Aorta (tissue), 5 donors: ENCODE results near the gene ZNF697. TPM values are rescaled to one million over a fixed set of nuclear protein-coding genes. Genes with fewer than 3 reads are reported as not detected.
A peak's percentile ranks its signal among the peaks of the same experiment; 100 is the strongest.

ENCODE experiments used
- ATAC-seq: fragments of 200-7000 bp; cut with Tn5 transposase; one replicate; pipeline ENCODE4 v1.9.1; 2022; ENCODE audit warnings: moderate library complexity; ENCODE audit not compliant: low FRiP score
- DNase-seq, 2 donors: peaks; one replicate each; pipeline ENCODE4 v3.0.0-alpha.2; 2020
- H3K27ac ChIP-seq, 2 donors: one replicate each; pipeline ENCODE4 v1.5.1; 2013; ENCODE audit warnings: low read length in 2 of 2, mild to moderate bottlenecking in 2 of 2, moderate library complexity in 2 of 2, control low read depth in 1 of 2, inconsistent platforms in 1 of 2, low read depth in 1 of 2
- H3K27me3 ChIP-seq, 2 donors: one replicate each; pipeline ENCODE4 v1.6.1; 2013; ENCODE audit warnings: control low read depth in 1 of 2, low read length in 1 of 2, mild to moderate bottlenecking in 1 of 2, moderate library complexity in 1 of 2; ENCODE audit not compliant: insufficient read depth in 2 of 2, control insufficient read depth in 1 of 2
- H3K36me3 ChIP-seq, 2 donors: one replicate each; pipeline ENCODE4 v1.6.1; 2013; ENCODE audit warnings: control low read depth in 1 of 2, low read length in 1 of 2, mild to moderate bottlenecking in 1 of 2; ENCODE audit not compliant: insufficient read depth in 2 of 2, control insufficient read depth in 1 of 2
- H3K4me1 ChIP-seq, 2 donors: one replicate each; pipeline ENCODE4 v1.6.1; 2013; ENCODE audit warnings: low read length in 2 of 2, control low read depth in 1 of 2, mild to moderate bottlenecking in 1 of 2, moderate library complexity in 1 of 2; ENCODE audit not compliant: insufficient read depth in 2 of 2, control insufficient read depth in 1 of 2
- H3K4me3 ChIP-seq, 2 donors: one replicate each; pipeline ENCODE4 v1.5.1; 2013; ENCODE audit warnings: low read length in 2 of 2, control low read depth in 1 of 2, mild to moderate bottlenecking in 1 of 2
- H3K9me3 ChIP-seq: one replicate; pipeline ENCODE4 v1.6.1; 2013; ENCODE audit warnings: mild to moderate bottlenecking, low read length; ENCODE audit not compliant: control insufficient read depth
- WGBS, 2 donors: extraction: QIAGEN DNeasy Blood & Tissue Kit; methylation state at CpG; one replicate each; pipeline ENCODE4 v1.1.7; 2013; 5-methylcytosine and 5-hydroxymethylcytosine counted together
- intact Hi-C, 2 donors: fragments of 100-400 bp; cut with DNase I; formaldehyde crosslinking; loops; one replicate each; pipeline versions ENCODE4 v1.14.2 to v1.15.0; 2022
- polyA plus RNA-seq, 2 donors: library from polyadenylated mRNA; stranded (reverse); fragments of 200-250 nt; gene quantifications; one replicate each; pipeline ENCODE4 v1.2.3, GENCODE V29; 2013
- total RNA-seq, 2 donors: library from RNA; stranded (reverse); fragmentation: NEBNext Ultra II Directional; extraction: Animal tissue kit (Norgen Biotek cat#: 25700); gene quantifications; one replicate each; pipeline ENCODE4 v1.2.1, GENCODE V29; 2021
- donor health status: healthy with polysubstance abuse.
- donor health status: Bipolar disorder and iron deficiency.
- donor health status: DM: no; HTN: no; CAD: no.
- donor health status: DM: no; HTN: no; CAD: no.
- donor health status: DM: yes; HTN: yes; CAD: no.

ZNF697 gene
- total and polyA plus RNA-seq, 4 donors: 0.63 to 6.0 (median 3.2) TPM

DNA sequence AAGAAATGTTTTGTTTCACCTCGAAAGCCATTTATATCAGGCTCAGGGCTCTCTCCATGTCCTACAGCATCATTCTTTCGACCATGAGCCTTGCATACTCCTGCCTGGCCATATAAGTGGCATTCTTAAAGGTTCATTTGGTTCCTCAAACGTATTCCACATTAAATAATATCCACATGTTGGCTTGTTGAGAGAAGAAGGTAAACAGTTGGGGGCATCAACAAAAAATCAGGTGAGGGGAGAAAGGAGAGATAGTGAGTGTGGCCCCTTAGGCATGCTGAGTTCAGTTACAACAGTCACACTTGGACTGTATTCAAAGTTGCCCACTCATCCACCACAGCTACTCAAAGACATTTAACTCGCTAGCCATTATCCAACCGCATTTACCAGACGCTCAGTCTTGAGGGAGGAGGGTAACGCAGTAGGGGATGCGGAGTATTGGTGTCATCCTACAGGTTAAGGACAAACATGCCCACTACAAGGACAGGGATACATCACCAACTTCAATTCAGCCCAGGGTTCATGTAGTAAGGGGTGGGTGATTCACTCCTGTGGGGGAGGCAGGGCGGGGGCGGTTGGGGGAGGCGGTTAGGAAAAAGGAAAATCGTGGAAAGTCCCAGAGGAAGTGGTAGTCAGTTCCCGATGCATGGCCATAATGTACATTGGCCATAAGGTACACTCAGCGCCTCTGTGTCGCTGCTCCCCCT is 1.4 kb downstream of the ZNF697 start:
- Histone ChIP-seq H3K36me3 (no peaks in the 10 kb centered on the region), H3K27me3 (no peaks in the 10 kb centered on the region), H3K4me3 (peak overlapping the region in 1 of 2 donors; percentile 68), H3K9me3 (no peaks in the 10 kb centered on the region), H3K27ac (no peak overlapping the region), H3K4me1 (peaks cover 0 to 4% of the 10 kb centered on the region in 2 donors)
- 30 to 42% methylated on average over 15 of the region's 15 CpGs for WGBS, 2 donors
- ATAC-seq: no peak
- no peak for DNase-seq
- intact Hi-C loops: loop anchor here in 1 of 2 donors (2.0 kb wide), 1 partner anchor 14 kb away; no protein-coding TSS in a partner anchor

DNA sequence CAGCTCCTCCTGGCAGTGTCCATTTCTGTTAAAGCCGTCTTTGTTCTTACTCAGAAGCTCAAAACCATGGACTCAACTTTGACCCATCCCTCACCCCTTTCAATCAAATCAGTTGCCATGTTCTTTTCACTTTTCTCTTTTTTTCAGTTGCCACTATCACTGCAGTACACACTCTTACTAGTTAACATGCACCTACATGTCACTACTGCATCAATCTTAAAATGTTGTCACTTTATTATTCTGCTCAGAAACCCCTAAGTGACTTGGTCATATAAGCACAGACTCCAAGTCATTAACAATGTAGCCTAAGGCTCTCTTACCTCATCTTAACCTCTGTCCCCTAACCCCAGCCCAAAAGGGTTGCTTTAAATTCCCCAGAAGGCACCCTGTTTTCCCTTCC is 9.0 kb downstream of the ZNF697 start:
- Histone ChIP-seq H3K27ac (no peak overlapping the region), H3K9me3 (no peaks in the 10 kb centered on the region), H3K4me1 (no peaks in the 10 kb centered on the region), H3K4me3 (no peak overlapping the region), H3K36me3 (no peaks in the 10 kb centered on the region), H3K27me3 (no peaks in the 10 kb centered on the region)
- intact Hi-C loops: no loop called here
- no peak for DNase-seq
- WGBS, 2 donors: 88 to 94% methylated on average over 1 of the region's 1 CpG
- no peak for ATAC-seq

DNA sequence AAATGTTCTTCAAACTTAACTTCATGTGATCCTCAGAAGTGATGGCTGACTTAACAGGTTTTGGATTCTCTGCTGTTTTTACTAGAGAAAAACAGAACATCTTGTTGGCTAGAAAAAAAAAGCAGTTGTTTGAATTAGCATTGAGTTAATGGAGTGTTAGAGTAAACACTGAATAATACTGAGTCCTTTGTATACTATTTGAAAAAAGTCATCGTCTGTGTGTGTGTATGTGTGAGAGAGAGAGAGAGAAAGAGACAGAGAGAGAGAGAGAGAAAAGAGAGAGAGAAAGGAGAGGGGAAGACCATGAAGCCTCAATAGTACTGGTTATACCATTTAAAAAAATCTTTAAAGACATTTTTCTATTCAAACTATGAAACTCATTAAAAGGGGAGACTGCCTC is 10.4 kb downstream of the ZNF697 start:
- Histone ChIP-seq H3K4me3 (no peak overlapping the region), H3K4me1 (no peaks in the 10 kb centered on the region), H3K27ac (no peak overlapping the region), H3K27me3 (no peaks in the 10 kb centered on the region), H3K9me3 (no peaks in the 10 kb centered on the region), H3K36me3 (no peaks in the 10 kb centered on the region)
- no peak for ATAC-seq
- intact Hi-C loops: no loop called here
- DNase-seq: no peak
- WGBS, 2 donors: 75% methylated on average over 1 of the region's 1 CpG

DNA sequence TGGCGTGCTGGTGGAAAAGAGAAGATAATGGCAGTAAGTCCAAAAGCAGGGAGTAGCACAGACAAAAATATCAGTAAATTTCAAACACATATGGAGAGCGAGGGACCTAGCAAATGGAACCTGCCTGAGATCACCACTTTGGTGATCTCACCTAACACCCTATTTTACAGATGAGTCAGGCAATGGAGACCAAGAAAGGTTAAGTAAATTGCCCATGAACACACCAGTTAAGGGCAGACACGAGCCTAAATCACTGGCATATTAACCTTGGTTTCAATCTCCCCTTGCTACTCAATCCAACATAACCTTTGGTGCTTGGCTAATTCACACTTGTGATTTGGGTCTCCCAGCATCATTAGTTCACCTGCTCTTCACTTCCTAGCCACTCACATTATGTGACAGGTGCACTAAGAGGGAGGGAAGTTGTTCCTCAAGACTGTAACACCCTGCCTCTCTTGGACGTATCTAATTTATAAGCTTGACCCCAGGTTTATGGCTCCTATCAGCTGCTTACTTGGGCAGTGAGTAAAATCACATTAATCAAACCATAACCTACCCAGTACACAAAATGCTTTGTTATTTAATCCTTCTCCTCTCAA is 11.5 kb downstream of the ZNF697 start:
- 85 to 92% methylated on average over 4 of the region's 4 CpGs for WGBS, 2 donors
- H3K27ac ChIP-seq: no peak overlapping the region
- no peak for DNase-seq

DNA sequence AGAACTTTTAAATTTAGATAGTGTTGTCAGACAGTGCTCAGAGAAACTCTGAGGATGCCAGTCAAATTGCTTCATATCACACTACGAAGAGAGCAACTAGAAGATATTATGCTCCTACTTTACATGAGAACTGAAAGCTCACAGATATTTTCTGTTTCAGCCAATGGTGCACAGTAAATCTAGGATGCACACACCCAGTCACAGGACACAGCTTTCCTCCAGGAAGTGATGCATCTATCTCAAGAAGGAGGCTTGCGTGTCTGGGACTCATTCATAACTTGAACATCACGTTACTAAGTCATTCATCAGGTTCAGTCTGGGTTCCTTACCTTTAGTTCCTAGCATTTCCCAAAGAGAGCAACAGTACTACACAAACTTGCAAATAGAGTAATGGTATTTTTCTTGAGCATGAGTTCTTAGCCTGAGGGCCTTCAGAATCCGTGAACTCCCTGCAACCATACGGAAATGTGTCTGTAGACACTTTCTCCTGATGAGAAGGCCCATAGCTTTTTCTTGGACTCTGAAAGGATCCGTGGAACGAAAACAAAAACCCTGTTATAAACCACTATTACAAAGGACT is 12.2 kb downstream of the ZNF697 start:
- WGBS, 2 donors: 82 to 87% methylated on average over 7 of the region's 7 CpGs
- intact Hi-C loops: no loop called here

More for the DNA sequence above, 11.5 kb downstream of the ZNF697 start:
- Histone ChIP-seq H3K4me3 (no peak overlapping the region), H3K36me3 (no peaks in the 10 kb centered on the region), H3K4me1 (no peaks in the 10 kb centered on the region), H3K9me3 (no peaks in the 10 kb centered on the region), H3K27me3 (no peaks in the 10 kb centered on the region)
- intact Hi-C loops: no loop called here
- no peak for ATAC-seq

DNA sequence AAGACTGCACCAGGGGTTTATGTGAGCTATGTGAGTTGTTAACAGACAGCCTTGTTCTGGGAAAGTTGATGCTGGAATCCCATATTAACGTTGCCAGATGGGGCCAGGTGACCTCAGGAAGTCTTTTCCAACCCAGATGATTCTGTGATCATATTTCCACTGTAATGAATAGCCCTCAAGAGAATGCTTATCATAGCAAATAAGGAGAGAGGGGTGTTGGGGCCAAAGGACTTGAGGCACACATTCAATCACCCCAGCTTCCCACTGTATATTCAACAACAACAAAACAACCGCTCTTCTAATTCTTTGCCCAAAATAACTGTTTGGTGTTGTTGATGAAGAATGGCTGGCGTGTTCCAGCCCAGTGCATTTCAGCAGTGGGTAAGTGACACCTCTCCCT is 14.1 kb downstream of the ZNF697 start:
- Histone ChIP-seq H3K4me1 (no peaks in the 10 kb centered on the region), H3K36me3 (no peaks in the 10 kb centered on the region), H3K27ac (no peak overlapping the region), H3K9me3 (no peaks in the 10 kb centered on the region), H3K4me3 (no peak overlapping the region), H3K27me3 (no peaks in the 10 kb centered on the region)
- no peak for ATAC-seq
- DNase-seq: no peak
- 50 to 56% methylated on average over 3 of the region's 3 CpGs for WGBS, 2 donors
- intact Hi-C loops: no loop called here

More for the DNA sequence above, 12.2 kb downstream of the ZNF697 start:
- no peak overlapping the region for H3K4me3 ChIP-seq
- no peaks in the 10 kb centered on the region for H3K4me1 ChIP-seq
- no peaks in the 10 kb centered on the region for H3K36me3 ChIP-seq
- no peaks in the 10 kb centered on the region for H3K27me3 ChIP-seq
- ATAC-seq (no peak), DNase-seq (no peak)
- H3K27ac ChIP-seq: no peak overlapping the region
- no peaks in the 10 kb centered on the region for H3K9me3 ChIP-seq

DNA sequence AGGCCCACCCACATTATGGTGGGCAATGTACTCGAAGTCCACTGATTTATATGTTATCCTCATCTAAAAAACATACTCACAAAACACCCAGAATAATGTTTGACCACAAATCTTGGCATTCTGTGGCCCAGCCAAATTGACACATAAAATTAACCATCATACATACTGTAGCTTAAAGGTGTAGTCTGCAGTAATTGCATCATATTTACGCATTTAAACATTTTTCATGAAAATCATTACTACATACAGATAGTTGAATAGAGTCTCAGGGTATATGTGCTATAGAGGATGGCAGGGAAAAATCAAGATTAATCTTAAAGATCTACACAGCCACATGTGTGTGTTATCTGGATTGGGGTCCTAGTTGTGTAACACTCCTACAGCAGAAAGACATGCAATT is 14.5 kb downstream of the ZNF697 start:
- intact Hi-C loops: loop anchor here in 1 of 2 donors (2.0 kb wide), 1 partner anchor 13 kb away; no protein-coding TSS in a partner anchor
- Histone ChIP-seq H3K9me3 (no peaks in the 10 kb centered on the region), H3K4me1 (no peaks in the 10 kb centered on the region), H3K27ac (no peak overlapping the region), H3K4me3 (no peak overlapping the region), H3K36me3 (no peaks in the 10 kb centered on the region), H3K27me3 (no peaks in the 10 kb centered on the region)
- ATAC-seq (no peak), DNase-seq (no peak)
- WGBS, 2 donors: 96% methylated on average over 2 of the region's 2 CpGs

DNA sequence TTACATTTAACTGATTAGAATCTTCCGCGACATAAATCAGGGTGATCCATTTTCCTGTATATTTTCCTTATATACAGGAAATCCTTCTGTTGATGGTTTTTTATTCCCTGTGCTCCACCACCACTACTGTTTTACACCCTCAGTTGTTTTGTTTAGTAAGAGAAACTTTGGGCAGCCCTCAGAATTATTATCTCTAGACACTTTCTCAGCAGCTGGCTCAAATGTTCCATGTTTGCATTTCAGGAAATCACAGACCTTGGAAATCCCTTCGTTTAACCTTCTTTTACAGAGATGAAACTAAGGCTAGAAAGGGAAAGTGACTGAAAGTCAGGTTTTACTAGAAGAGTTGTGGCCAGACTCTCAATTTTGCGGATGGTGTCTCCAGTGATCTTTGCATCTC is 15.2 kb downstream of the ZNF697 start:
- no peaks in the 10 kb centered on the region for H3K36me3 ChIP-seq
- H3K27ac ChIP-seq: no peak overlapping the region
- 47 to 51% methylated on average over 4 of the region's 4 CpGs for WGBS, 2 donors
- H3K27me3 ChIP-seq: no peaks in the 10 kb centered on the region
- no peak for DNase-seq
- no peaks in the 10 kb centered on the region for H3K9me3 ChIP-seq
- no peak overlapping the region for H3K4me3 ChIP-seq
- intact Hi-C loops: loop anchor here in 1 of 2 donors (2.0 kb wide), 1 partner anchor 14 kb away; no protein-coding TSS in a partner anchor
- ATAC-seq: no peak
- peaks cover 0 to 3% of the 10 kb centered on the region in 2 donors for H3K4me1 ChIP-seq
